OCI-LY3 (cell line): ENCODE results near the gene OTOGL.
"Not testable (repeated sequence)": the region's sequence is repeated elsewhere in the genome, so short reads cannot be mapped to it uniquely, and the experiment has no call there.

Source experiments
- H2AFZ ChIP-seq: fragments of 200-600, 300-600 bp; shearing (Covaris generic); 2 replicates; pipeline ENCODE4 v1.6.0; 2014; ENCODE audit warnings: antibody characterized with exemption, low read depth, low read length
- H3K27ac ChIP-seq: fragments of 200-600, 300-600 bp; sonication (generic); 2 replicates; pipeline ENCODE4 v1.5.1; 2014; ENCODE audit warnings: mild to moderate bottlenecking, low read length, moderate library complexity, mixed read lengths
- H3K27me3 ChIP-seq: fragments of 200-600, 300-600 bp; sonication (generic); 2 replicates; pipeline ENCODE4 v1.6.1; 2014; ENCODE audit warnings: low read depth, low read length, mixed read lengths
- H3K36me3 ChIP-seq: fragments of 200-600, 300-600 bp; sonication (generic); replicated peaks from 2 replicates; pipeline ENCODE3; 2014; ENCODE audit warnings: low read depth, low read length, mixed read lengths
- H3K4me1 ChIP-seq: fragments of 300-600, 200-600 bp; sonication (generic); 2 replicates; pipeline ENCODE4 v1.6.1; 2014; ENCODE audit warnings: low read length, mixed read lengths
- H3K4me2 ChIP-seq: fragments of 200-600, 300-600 bp; sonication (generic); 2 replicates; pipeline ENCODE4 v1.6.1; 2014; ENCODE audit warnings: low read length, mixed read lengths
- H3K4me3 ChIP-seq: fragments of 300-600, 200-600 bp; sonication (generic); 2 replicates; pipeline ENCODE4 v1.5.1; 2014; ENCODE audit warnings: antibody characterized with exemption, mild to moderate bottlenecking, low read length, moderate library complexity
- H3K79me2 ChIP-seq: fragments of 300-600, 200-600 bp; shearing (Covaris generic); 2 replicates; pipeline ENCODE4 v1.6.1; 2014; ENCODE audit warnings: mild to moderate bottlenecking, low read length, mixed read lengths
- H3K9ac ChIP-seq: fragments of 300-600, 200-600 bp; shearing (Covaris generic); 2 replicates; pipeline ENCODE4 v1.6.0; 2014; ENCODE audit warnings: mild to moderate bottlenecking, low read length, moderate library complexity
- H3K9me3 ChIP-seq: fragments of 200-600, 300-600 bp; shearing (Covaris generic); 2 replicates; pipeline ENCODE4 v1.6.1; 2014; ENCODE audit warnings: low read length, mixed read lengths; ENCODE audit not compliant: insufficient read depth
- H4K20me1 ChIP-seq: fragments of 200-600, 300-600 bp; sonication (generic); 2 replicates; pipeline ENCODE4 v1.6.1; 2016; ENCODE audit warnings: low read length, mixed read lengths; ENCODE audit not compliant: insufficient read depth
- CTCF ChIP-seq: fragments of 200-600, 300-600 bp; sonication (generic); IDR thresholded peaks from 2 replicates; pipeline ENCODE4 v1.5.1; 2014; ENCODE audit warnings: antibody characterized with exemption, low read length, low read depth
- EZH2phosphoT487 ChIP-seq: fragments of 200-600 bp; shearing (Covaris generic); IDR thresholded peaks from 2 replicates; pipeline ENCODE4 v1.6.1; 2018; ENCODE audit warnings: antibody characterized with exemption, mixed run types, low read depth

The OTOGL gene

GRCh38 chr12:80242321-80242720 lies 143.0 kb downstream of the OTOGL start:
- no peak overlapping the region for H3K27ac ChIP-seq
- no peak overlapping the region for H3K9ac ChIP-seq
- H3K79me2 ChIP-seq: no peaks in the 10 kb centered on the region
- no peaks in the 10 kb centered on the region for H3K9me3 ChIP-seq
- H3K4me3 ChIP-seq: no peak overlapping the region
- H3K4me1 ChIP-seq: no peaks in the 10 kb centered on the region
- no peaks in the 10 kb centered on the region for H4K20me1 ChIP-seq
- TF ChIP-seq CTCF: no peak
- no peak for TF ChIP-seq EZH2phosphoT487
- H3K36me3 ChIP-seq: no peaks in the 10 kb centered on the region
- no peaks in the 10 kb centered on the region for H3K27me3 ChIP-seq
- no peak overlapping the region for H2AFZ ChIP-seq
- no peak overlapping the region for H3K4me2 ChIP-seq

GRCh38 chr12:80249581-80249980 lies 150.2 kb downstream of the OTOGL start:
- not testable (repeated sequence) for H3K9ac ChIP-seq, H3K4me2 ChIP-seq, H2AFZ ChIP-seq

GRCh38 chr12:80257920-80258319 lies 158.6 kb downstream of the OTOGL start:
- Histone ChIP-seq H3K27me3 (no peaks in the 10 kb centered on the region), H3K9ac (no peak overlapping the region), H4K20me1 (no peaks in the 10 kb centered on the region), H3K9me3 (no peaks in the 10 kb centered on the region), H3K27ac (no peak overlapping the region), H3K79me2 (no peaks in the 10 kb centered on the region), H3K36me3 (no peaks in the 10 kb centered on the region), H3K4me3 (no peak overlapping the region), H3K4me2 (no peak overlapping the region), H3K4me1 (no peaks in the 10 kb centered on the region), H2AFZ (no peak overlapping the region)
- no peak for TF ChIP-seq CTCF
- no peak for TF ChIP-seq EZH2phosphoT487

More at GRCh38 chr12:80249581-80249980, 150.2 kb downstream of the OTOGL start:
- not testable (repeated sequence) for H3K4me3 ChIP-seq, H4K20me1 ChIP-seq, H3K27me3 ChIP-seq, H3K4me1 ChIP-seq, H3K79me2 ChIP-seq, H3K36me3 ChIP-seq, H3K9me3 ChIP-seq, H3K27ac ChIP-seq

GRCh38 chr12:80260269-80260668 lies 160.9 kb downstream of the OTOGL start:
- Histone ChIP-seq H2AFZ (no peak overlapping the region), H3K9ac (no peak overlapping the region), H3K27ac (no peak overlapping the region), H4K20me1 (no peaks in the 10 kb centered on the region), H3K4me1 (no peaks in the 10 kb centered on the region), H3K4me3 (no peak overlapping the region), H3K36me3 (no peaks in the 10 kb centered on the region), H3K4me2 (no peak overlapping the region), H3K27me3 (no peaks in the 10 kb centered on the region), H3K79me2 (no peaks in the 10 kb centered on the region), H3K9me3 (no peaks in the 10 kb centered on the region)
- TF ChIP-seq EZH2phosphoT487 (no peak), CTCF (no peak)

- no peaks in the 10 kb centered on the region for H3K9me3 ChIP-seq
Measured at GRCh38 chr12:80261403-80261802, 162.1 kb downstream of the OTOGL start.

More at GRCh38 chr12:80261403-80261802, 162.1 kb downstream of the OTOGL start:
- no peak for TF ChIP-seq EZH2phosphoT487
- no peak for TF ChIP-seq CTCF
- H3K9ac ChIP-seq: no peak overlapping the region
- H3K36me3 ChIP-seq: no peaks in the 10 kb centered on the region
- H4K20me1 ChIP-seq: no peaks in the 10 kb centered on the region
- no peaks in the 10 kb centered on the region; the same call in 1 of the 2 replicates for H3K27me3 ChIP-seq
- H2AFZ ChIP-seq: no peak overlapping the region
- H3K27ac ChIP-seq: no peak overlapping the region
- no peaks in the 10 kb centered on the region for H3K79me2 ChIP-seq
- H3K4me1 ChIP-seq: no peaks in the 10 kb centered on the region
- H3K4me2 ChIP-seq: no peak overlapping the region
- no peak overlapping the region for H3K4me3 ChIP-seq
